ENCODE results near the gene VDAC2. TPM values are rescaled to one million over a fixed set of nuclear protein-coding genes. Genes with fewer than 3 reads are reported as not detected.

Gene VDAC2
- total and polyA plus RNA-seq, 4 donors, result 103 to 183 (median 114) TPM

DNA sequence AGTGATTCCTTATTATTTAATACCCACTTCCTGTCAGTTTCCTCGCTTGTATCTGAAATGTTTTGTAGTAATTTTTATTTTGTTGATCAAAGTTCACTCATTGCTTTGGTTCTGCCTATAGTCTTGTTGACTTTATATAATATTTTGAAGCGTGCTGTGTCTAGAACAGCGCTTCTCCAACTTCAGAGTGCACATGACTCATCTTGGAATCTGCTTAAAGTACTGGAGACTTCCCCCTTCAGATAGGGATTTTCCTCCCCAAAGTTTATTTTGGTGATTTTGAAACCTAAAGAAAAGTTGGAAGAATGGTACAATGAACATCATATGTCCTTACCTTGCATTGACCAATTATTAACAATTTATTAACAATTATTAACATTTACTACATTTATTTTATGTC, 19.4 kb downstream of the VDAC2 start:
- Histone ChIP-seq H3K27me3 (ENCODE audit: control insufficient read depth in 1 of 2, insufficient read depth in 2 of 2, low read length in 1 of 2) (no peaks in the 10 kb centered on the region), H3K27ac (ENCODE audit: low read depth in 1 of 2, low read length in 2 of 2) (no peak overlapping the region), H3K4me3 (ENCODE audit: low read length in 2 of 2) (no peak overlapping the region), H3K9me3 (ENCODE audit: control insufficient read depth, low read length) (no peaks in the 10 kb centered on the region), H3K36me3 (ENCODE audit: control insufficient read depth in 1 of 2, insufficient read depth in 2 of 2, low read length in 1 of 2) (no peaks in the 10 kb centered on the region), H3K4me1 (ENCODE audit: control insufficient read depth in 1 of 2, insufficient read depth in 2 of 2, low read length in 2 of 2) (peaks cover 0 to 11% of the 10 kb centered on the region in 2 donors)
- intact Hi-C loops (cut with DNase I), result loop anchor here (2.0 to 5.0 kb wide), 3 partner anchors 43 to 118 kb away; partner anchors contain the start of gene SAMD8 (in 1 of the 2)
- DNase-seq, result no peak
- 73 to 75% methylated on average over 3 of the region's 3 CpGs for WGBS, 2 donors
- no peak for ATAC-seq (ENCODE audit: low FRiP score)

DNA sequence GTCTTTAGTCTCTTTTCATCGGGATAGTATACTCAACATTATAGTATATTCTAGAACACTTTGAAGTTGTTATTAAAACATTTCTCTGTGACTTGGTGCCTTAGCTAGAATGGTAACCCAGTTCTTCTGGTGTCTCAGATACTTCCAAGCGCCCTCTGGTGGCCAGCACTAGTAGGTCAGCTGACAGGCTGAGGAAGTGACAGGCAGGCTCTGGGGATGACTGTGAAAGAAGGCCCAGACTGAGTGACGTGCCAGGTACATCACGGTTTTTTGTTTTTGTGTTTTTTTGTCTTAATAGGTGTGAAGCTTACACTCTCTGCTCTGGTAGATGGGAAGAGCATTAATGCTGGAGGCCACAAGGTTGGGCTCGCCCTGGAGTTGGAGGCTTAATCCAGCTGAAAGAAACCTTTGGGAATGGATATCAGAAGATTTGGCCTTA, 20.0 kb downstream of the VDAC2 start:
- DNase-seq (peak; percentile 95 to 97), ATAC-seq (ENCODE audit: low FRiP score) (peak; percentile 69)
- Histone ChIP-seq H3K4me1 (ENCODE audit: control insufficient read depth in 1 of 2, insufficient read depth in 2 of 2, low read length in 2 of 2) (peaks cover 0 to 11% of the 10 kb centered on the region in 2 donors), H3K4me3 (ENCODE audit: low read length in 2 of 2) (no peak overlapping the region), H3K27me3 (ENCODE audit: control insufficient read depth in 1 of 2, insufficient read depth in 2 of 2, low read length in 1 of 2) (no peaks in the 10 kb centered on the region), H3K36me3 (ENCODE audit: control insufficient read depth in 1 of 2, insufficient read depth in 2 of 2, low read length in 1 of 2) (no peaks in the 10 kb centered on the region), H3K9me3 (ENCODE audit: control insufficient read depth, low read length) (no peaks in the 10 kb centered on the region), H3K27ac (ENCODE audit: low read depth in 1 of 2, low read length in 2 of 2) (no peak overlapping the region)
- 24 to 25% methylated on average over 5 of the region's 5 CpGs for WGBS, 2 donors
- intact Hi-C loops (cut with DNase I), result loop anchor here (2.0 to 5.0 kb wide), 3 partner anchors 43 to 118 kb away; partner anchors contain the start of gene SAMD8 (in 1 of the 2)

DNA sequence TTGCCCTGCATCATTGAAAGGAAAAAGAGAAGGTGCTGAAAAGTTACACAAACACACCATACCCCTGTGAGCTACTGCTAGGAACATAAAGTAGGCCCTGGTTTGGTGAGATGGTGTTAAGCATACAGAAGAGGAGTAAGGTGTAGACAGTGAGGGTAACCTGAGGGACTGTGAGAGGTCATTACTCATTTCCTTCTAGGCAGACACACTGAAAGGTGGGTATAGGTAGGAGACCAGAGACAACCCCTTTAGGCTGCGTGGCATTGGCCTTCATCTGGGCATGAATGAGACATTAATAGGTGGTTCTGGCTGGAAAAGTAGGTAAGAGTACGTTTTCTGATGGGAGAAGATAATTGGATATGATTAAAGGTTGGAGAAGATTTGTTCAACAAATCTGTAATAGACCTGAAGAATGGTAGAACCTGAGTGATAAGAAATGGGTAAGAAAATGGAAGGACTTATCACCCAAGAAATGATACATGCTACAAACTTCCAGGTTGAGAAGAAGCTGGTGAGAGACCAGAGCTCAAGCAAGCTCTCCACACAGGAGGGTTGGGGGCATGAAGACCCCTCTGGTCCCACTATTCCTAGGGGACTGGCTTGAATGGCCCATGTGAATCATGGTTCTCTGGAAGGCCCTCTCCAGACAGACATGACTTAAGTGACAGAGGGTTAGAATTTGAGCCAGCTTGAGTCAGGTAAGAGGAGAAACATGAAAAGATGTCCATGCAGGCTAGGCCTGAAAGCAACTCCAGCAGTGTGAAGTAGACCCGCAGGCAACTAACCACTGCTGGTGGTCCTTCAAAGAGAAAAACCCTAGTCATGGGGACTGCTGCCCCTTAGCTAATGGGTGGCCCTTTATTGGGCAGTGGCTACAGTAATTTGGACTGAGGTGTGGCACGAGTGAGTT, 21.3 kb downstream of the VDAC2 start:
- ATAC-seq (ENCODE audit: low FRiP score) (no peak), DNase-seq (no peak)
- H3K36me3 ChIP-seq (ENCODE audit: control insufficient read depth in 1 of 2, insufficient read depth in 2 of 2, low read length in 1 of 2), result no peaks in the 10 kb centered on the region
- H3K9me3 ChIP-seq (ENCODE audit: control insufficient read depth, low read length), result no peaks in the 10 kb centered on the region
- intact Hi-C loops (cut with DNase I), result loop anchor here (2.0 to 5.0 kb wide), 3 partner anchors 45 to 120 kb away; partner anchors contain the start of gene SAMD8 (in 1 of the 2)
- H3K27ac ChIP-seq (ENCODE audit: low read depth in 1 of 2, low read length in 2 of 2), result no peak overlapping the region
- WGBS, 2 donors, result 70 to 76% methylated on average over 4 of the region's 4 CpGs
- H3K27me3 ChIP-seq (ENCODE audit: control insufficient read depth in 1 of 2, insufficient read depth in 2 of 2, low read length in 1 of 2), result no peaks in the 10 kb centered on the region
- H3K4me3 ChIP-seq (ENCODE audit: low read length in 2 of 2), result no peak overlapping the region
- peaks cover 0 to 2% of the 10 kb centered on the region in 2 donors for H3K4me1 ChIP-seq (ENCODE audit: control insufficient read depth in 1 of 2, insufficient read depth in 2 of 2, low read length in 2 of 2)

DNA sequence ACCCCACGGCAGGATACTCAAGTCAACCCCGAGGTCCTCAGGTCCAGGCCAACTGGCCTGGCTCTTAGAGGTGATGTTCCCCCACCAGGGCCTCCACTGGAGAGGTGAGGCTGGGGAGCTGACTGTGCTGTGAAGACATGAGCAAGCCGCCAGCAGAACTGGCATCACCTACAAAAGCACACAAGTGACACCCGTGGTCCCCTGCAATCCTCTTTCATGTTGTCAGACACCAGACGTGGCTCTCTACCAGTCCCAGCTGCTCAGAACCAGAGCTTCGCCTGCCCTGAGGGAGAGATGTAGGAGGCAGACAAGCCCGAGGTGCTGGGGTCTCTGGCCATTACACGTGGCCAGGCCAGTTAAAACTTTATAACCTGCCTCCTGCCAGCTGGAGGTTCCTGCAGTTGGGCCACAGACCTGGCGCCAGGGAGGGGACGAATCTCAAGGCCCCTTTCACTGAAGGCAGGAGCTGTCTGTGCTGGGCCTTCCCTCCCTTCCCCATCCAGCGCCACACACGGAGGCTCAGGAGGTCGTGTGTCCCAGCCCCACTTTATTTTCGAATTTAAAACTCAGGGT, 22.9 kb downstream of the VDAC2 start:
- DNase-seq, result no peak
- no peaks in the 10 kb centered on the region for H3K4me1 ChIP-seq (ENCODE audit: control insufficient read depth in 1 of 2, insufficient read depth in 2 of 2, low read length in 2 of 2)
- no peak for ATAC-seq (ENCODE audit: low FRiP score)
- no peaks in the 10 kb centered on the region for H3K9me3 ChIP-seq (ENCODE audit: control insufficient read depth, low read length)
- H3K4me3 ChIP-seq (ENCODE audit: low read length in 2 of 2), result no peak overlapping the region
- no peaks in the 10 kb centered on the region for H3K36me3 ChIP-seq (ENCODE audit: control insufficient read depth in 1 of 2, insufficient read depth in 2 of 2, low read length in 1 of 2)
- intact Hi-C loops (cut with DNase I), result loop anchor here (2.0 to 5.0 kb wide), 3 partner anchors 46 to 123 kb away; partner anchors contain the start of gene SAMD8 (in 2 of the 2)
- peak overlapping the region in 1 of 2 donors; percentile 52 for H3K27ac ChIP-seq (ENCODE audit: low read depth in 1 of 2, low read length in 2 of 2)
- 46 to 49% methylated on average over 14 of the region's 14 CpGs for WGBS, 2 donors
- no peaks in the 10 kb centered on the region for H3K27me3 ChIP-seq (ENCODE audit: control insufficient read depth in 1 of 2, insufficient read depth in 2 of 2, low read length in 1 of 2)

DNA sequence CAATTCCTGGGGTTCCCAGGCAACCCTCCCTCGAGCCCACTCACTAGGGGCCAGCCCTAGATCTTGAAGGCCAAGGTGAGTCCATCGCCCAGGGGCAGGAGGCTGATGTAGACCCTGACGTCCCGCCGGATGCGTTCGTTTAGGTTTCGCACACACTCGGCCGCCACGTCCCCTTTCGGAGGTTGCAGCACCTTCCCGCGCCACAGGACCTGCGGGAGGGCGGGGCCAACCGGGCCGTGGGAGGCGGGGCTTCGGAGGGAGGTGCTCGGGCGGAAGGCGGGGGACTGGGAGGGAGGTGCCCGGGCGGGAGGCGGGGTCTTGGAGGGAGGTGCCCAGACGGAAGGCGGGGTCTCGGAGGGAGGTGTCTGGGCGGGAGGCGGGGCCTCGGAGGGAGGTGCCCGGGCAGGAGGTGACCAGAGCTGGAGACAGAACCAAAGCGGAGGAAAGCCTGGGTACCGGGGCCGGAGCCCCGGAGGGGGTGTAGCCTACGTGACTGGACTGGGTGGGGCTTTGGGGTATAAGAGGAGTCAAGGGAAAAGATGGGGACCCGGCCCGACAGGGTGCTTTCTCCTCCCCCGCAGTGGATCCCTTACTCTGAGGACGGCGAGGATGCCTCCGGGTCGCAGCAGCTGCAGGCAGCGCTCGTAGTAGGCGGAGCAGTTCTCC, 23.6 kb downstream of the VDAC2 start:
- H3K27me3 ChIP-seq (ENCODE audit: control insufficient read depth in 1 of 2, insufficient read depth in 2 of 2, low read length in 1 of 2), result no peaks in the 10 kb centered on the region
- H3K9me3 ChIP-seq (ENCODE audit: control insufficient read depth, low read length), result no peaks in the 10 kb centered on the region
- peak; percentile 96 to 97 for DNase-seq
- no peaks in the 10 kb centered on the region for H3K36me3 ChIP-seq (ENCODE audit: control insufficient read depth in 1 of 2, insufficient read depth in 2 of 2, low read length in 1 of 2)
- ATAC-seq (ENCODE audit: low FRiP score), result peak; percentile 84
- H3K4me3 ChIP-seq (ENCODE audit: low read length in 2 of 2), result peak overlapping the region; percentile 49 to 78
- H3K4me1 ChIP-seq (ENCODE audit: control insufficient read depth in 1 of 2, insufficient read depth in 2 of 2, low read length in 2 of 2), result no peaks in the 10 kb centered on the region
- H3K27ac ChIP-seq (ENCODE audit: low read depth in 1 of 2, low read length in 2 of 2), result peak overlapping the region in 1 of 2 donors; percentile 52
- WGBS, 2 donors, result 9 to 11% methylated on average over 40 to 48 of the region's 48 CpGs
- intact Hi-C loops (cut with DNase I), result loop anchor here (2.0 to 5.0 kb wide), 3 partner anchors 47 to 123 kb away; partner anchors contain the start of gene SAMD8 (in 2 of the 2)

DNA sequence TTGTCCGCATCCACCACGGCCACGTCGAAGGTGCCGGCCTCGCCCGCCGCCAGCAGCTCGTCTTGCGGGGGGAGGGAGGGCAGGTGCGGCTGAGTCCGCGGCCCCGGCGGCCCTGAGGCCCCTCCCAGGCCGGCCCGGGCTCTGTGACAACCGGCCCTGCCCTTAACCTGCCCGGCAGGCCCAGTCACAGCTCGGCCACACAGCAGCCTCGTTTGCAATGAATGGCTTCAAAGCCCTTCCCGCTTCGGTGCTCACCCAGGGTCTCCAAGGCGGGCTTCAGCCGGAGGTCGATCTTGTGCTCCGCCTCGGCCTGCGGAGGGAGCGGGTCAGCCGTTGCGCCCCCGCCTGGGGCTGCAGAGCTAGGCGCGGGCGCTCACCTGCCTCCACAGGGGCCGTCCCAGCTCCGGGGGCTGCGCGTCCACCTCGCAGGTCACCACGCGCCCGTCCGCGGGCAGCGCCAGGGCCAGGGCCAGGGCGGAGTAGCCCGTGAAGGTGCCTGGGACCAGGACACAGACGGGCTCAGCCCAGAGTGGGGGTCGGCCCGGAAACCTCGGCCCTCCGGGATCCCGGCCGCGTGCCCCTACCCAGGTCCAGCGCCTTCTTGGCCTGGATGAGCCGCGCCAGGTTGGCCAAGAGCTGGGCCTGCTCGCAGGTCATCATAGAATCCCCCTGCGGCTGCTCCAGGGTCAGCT, 24.2 kb downstream of the VDAC2 start:
- peak; percentile 56 to 81 for DNase-seq
- no peaks in the 10 kb centered on the region for H3K27me3 ChIP-seq (ENCODE audit: control insufficient read depth in 1 of 2, insufficient read depth in 2 of 2, low read length in 1 of 2)
- WGBS, 2 donors, result 0 to 1% methylated on average over 58 to 62 of the region's 62 CpGs
- H3K4me3 ChIP-seq (ENCODE audit: low read length in 2 of 2), result peak overlapping the region; percentile 49 to 78
- no peaks in the 10 kb centered on the region for H3K36me3 ChIP-seq (ENCODE audit: control insufficient read depth in 1 of 2, insufficient read depth in 2 of 2, low read length in 1 of 2)
- peak; percentile 15 for ATAC-seq (ENCODE audit: low FRiP score)
- intact Hi-C loops (cut with DNase I), result loop anchor here (2.0 to 5.0 kb wide), 5 partner anchors 48 to 993 kb away; partner anchors contain the start of gene SAMD8 (in 2 of the 2)
- H3K4me1 ChIP-seq (ENCODE audit: control insufficient read depth in 1 of 2, insufficient read depth in 2 of 2, low read length in 2 of 2), result no peaks in the 10 kb centered on the region
- H3K9me3 ChIP-seq (ENCODE audit: control insufficient read depth, low read length), result no peaks in the 10 kb centered on the region
- H3K27ac ChIP-seq (ENCODE audit: low read depth in 1 of 2, low read length in 2 of 2), result peak overlapping the region in 1 of 2 donors; percentile 39

DNA sequence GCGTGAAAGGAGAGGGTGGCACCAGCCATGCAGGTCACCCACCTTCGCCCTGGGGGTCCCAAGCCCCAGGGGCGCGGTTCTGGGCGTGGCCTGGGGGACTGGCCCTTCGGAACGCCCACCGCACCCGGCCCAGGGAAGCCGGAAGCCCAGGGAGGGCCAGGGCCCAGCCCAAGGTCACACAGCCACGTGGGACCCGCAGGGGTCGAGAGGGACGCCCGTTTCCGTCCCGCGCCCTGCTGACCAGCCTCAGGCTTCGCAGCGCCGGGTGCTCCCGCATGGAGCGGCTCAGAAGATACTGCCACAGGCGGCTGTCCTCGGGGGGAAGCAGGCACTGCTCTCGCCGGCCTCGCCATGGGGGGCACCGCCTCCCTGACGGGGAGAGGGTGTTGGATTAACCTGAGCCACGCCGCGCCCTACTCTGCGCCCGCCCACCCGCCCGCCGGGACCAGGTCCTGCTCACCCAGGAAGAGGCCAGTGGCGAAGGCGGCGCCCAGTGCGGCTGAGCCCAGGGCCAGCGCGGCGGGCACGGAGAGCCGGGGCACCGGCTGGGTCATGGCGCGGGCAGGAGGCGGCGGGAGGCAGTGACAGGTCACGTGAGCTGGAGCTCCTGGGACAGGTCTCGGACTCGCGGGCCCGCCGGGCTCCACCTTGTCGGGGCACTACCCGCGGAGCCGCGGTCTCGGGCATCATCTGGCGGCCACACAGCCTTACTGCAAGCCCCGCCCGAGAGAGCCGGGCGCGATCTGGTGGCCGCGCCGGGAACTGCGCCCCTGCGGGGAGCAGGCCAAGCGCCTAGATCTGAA, 25.0 kb downstream of the VDAC2 start, which contains the start of gene COMTD1:
COMTD1 (minus strand) TSS at position 583 of the 803 bp plus-strand sequence; CDS start at position 554, 29 bp downstream.
- Histone ChIP-seq H3K4me3 (ENCODE audit: low read length in 2 of 2) (peak within 1 kb of the TSS; percentile 49 to 78), H3K4me1 (ENCODE audit: control insufficient read depth in 1 of 2, insufficient read depth in 2 of 2, low read length in 2 of 2) (no peaks in the 10 kb centered on the region), H3K27ac (ENCODE audit: low read depth in 1 of 2, low read length in 2 of 2) (peak within 1 kb of the TSS in 1 of 2 donors; percentile 39), H3K36me3 (ENCODE audit: control insufficient read depth in 1 of 2, insufficient read depth in 2 of 2, low read length in 1 of 2) (no peaks in the 10 kb centered on the region), H3K9me3 (ENCODE audit: control insufficient read depth, low read length) (no peaks in the 10 kb centered on the region), H3K27me3 (ENCODE audit: control insufficient read depth in 1 of 2, insufficient read depth in 2 of 2, low read length in 1 of 2) (no peaks in the 10 kb centered on the region)
- DNase-seq (peak; percentile 95 to 97), ATAC-seq (ENCODE audit: low FRiP score) (peak; percentile 94)
- intact Hi-C loops (cut with DNase I), result loop anchor here (2.0 to 5.0 kb wide), 3 partner anchors 125 to 993 kb away; partner anchors contain the start of gene SAMD8 (in 1 of the 2)
- 0 to 1% methylated on average over 56 to 76 of the region's 76 CpGs for WGBS, 2 donors

Data from aorta (tissue), 5 donors.